Left hindlimb (tissue), 1 donor: ENCODE data around the gene GFPT1.

ENCODE experiments used
- DNase-seq: peaks from one replicate; pipeline ENCODE4 v3.0.0-alpha.2; 2018

GFPT1 gene

DNA sequence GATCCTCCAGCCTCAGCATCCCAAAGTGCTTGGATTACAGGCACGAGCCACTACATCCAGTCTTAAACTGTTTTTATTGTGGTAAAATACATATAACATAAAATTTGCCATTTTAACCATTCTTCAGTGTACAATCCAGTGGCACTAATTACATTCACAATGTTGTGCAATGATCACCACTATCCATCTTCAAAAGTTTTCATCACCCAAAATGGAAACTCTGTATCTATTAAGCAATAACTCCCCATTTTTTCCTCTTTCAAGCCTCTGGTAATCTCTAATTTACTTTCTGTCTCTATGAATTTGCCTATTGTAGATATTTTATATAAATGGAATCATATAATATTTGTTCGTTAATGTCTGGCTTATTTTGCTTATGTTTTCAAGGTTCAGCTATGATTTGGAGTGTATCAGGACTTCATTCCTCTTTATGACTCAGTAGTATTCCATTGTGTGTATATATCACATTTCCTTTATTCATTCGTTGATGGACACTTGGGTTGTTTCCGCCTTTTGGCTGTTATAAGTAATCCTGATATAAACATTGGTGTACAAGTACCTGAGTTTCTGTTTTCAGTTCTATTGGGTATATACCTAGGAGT is 71.8 kb downstream of the GFPT1 start:
- no peak for DNase-seq

- DNase-seq: no peak
These were observed 76.0 kb downstream of the GFPT1 start for GRCh38 chr2:69311024-69311416.

DNA sequence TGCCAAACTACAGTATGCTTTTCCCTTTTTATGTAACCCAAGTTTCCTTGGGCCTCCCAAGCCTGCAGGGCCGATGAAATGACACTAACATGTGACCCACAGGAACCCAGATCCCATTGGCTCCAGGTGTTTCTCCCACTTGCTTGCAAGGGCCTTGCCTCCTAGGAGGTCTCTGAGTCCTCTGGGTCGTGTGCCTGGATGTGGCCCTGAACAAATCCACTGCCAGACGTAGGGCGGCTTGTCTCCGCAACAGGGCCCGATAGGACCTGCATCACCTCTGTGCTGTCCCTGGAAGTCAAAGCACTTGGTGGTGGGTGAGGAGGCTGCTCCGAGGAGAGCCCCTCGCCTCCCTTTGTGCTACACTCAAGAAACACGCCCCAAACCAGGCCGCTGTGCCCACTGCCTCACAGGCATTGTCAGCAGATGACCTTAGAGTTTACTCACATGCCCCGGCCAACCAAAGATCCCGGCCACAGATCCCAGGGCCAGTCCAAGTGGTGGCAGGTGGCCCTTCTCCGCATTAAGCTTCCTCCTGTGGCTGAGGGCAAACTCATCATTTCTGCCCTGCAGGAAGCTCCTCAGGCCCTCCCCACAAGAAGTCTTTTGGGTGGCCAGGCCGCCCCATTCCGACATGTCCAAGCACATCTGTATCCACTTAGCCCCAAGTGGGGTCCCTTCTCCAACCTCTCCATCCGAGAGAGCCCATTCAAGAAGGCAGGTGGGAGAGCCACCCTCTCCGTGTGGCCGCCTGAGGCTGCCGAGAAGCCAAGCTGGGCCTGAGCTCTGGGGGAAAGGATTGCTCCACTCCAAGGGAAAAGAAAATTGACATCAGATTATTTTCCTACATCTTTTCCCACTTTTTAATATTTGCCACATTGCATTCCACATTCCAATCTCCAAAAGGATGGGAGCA is 76.7 kb downstream of the GFPT1 start:
- DNase-seq: no peak

- DNase-seq: peak; percentile 79
These were observed 77.5 kb downstream of the GFPT1 start for GRCh38 chr2:69309351-69310110.

DNA sequence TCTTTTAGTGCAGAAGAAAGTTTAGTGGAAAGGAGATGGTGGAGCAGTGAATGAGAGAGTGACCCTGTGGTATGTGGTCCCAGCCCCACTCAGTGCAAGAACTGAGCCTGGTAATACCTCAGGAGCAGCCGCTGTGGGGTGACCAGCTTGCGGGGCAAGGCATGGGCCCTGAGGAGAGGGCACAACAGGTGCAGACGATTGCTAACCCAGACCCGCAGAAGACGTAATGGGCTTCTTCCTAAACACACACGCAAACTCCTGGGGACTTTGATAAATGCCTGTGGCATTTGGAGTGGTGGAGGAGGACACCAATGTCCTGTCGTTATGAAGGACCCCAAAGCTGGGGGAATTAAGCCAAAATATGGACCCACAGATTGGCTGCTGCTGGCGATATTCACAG is 78.7 kb downstream of the GFPT1 start:
- DNase-seq: no peak

DNA sequence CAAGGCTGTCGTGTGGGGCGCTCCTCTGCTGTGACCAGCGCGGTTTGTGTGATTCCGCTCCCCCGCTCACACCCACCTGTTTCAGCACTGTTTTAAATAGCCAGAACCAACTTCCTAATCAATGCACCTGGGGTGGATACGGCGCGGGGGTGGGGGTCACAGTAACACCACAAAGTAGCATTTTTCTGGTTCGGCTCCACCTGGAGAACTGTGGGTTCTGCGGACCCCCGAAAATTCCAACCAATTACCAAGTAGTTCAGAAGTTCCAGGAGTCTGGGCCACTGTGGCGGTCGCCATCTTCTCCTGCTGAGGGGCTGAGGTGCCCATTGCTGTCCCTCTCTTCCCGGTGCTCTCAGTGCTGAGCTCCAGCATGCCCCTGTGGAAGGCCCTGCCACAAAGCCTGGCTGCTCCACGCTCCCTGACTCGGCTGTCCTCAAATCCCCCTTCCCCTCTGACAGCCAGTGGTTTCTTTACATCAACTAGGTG is 79.4 kb downstream of the GFPT1 start:
- DNase-seq: no peak

- DNase-seq: peak; percentile 92
These were observed 80.0 kb downstream of the GFPT1 start for GRCh38 chr2:69306822-69307578.

- peak; percentile 83 for DNase-seq
These were observed 80.6 kb downstream of the GFPT1 start for GRCh38 chr2:69306393-69306821.

- DNase-seq: no peak
These were observed 81.2 kb downstream of the GFPT1 start for GRCh38 chr2:69305712-69306392.

GRCh38 chr2:69305166-69305565 is 81.9 kb downstream of the GFPT1 start:
- no peak for DNase-seq

- DNase-seq: no peak
These were observed 82.4 kb downstream of the GFPT1 start for GRCh38 chr2:69304656-69305055.

DNA sequence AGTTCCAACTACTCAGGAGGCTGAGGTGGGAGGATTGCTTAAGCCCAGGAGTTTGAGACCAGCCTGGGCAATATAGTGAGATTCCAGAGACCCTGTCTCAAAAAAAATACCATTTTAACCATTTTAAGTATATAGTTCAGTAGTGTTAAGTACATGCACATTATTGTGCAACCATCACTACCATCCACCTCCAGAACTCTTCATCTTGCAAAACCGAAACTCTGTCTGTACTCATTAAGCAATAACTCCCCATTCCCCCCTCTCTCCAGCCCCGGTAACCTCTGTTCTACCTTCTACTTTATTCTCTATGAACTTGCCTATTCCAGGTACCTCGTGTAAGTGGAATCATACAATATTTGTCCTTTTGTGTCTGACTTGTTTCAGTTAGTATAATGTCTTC is 86.4 kb downstream of the GFPT1 start:
- no peak for DNase-seq

DNA sequence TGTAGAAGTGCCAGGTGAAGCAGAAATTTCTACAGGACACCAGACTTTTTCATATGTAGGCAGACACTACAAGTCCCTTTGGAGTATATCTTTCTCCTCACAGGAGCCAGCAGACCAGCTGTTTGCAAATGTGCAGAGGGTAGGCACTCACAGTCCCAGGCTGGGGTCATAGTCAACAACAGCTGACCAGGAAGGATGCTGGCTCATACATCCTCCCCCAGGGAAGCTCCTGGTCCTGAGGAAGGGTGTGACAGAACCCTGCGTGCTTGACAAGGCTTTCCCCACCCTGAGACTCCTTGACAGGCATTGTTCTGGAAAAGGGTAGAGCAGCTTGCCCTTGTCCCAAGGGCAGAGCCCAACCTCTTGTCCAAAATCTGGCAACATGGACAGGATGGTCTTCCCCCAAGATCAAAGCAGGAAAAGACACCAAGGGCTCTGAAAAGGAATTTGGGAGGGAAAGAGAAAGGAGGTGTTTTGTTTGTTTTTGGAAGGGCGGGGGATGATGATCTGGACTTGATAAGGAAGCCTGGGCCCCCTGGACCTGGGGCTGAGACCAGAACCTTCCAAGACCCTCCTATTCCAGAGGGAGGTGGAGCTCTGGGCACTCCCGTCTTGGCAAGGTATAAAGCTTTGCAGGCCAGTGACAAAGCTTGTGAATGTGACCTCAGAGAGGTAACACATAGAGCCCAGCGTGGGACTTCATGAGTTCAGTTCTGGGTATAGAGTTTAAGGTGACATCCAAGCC is 87.1 kb downstream of the GFPT1 start:
- DNase-seq: no peak

DNA sequence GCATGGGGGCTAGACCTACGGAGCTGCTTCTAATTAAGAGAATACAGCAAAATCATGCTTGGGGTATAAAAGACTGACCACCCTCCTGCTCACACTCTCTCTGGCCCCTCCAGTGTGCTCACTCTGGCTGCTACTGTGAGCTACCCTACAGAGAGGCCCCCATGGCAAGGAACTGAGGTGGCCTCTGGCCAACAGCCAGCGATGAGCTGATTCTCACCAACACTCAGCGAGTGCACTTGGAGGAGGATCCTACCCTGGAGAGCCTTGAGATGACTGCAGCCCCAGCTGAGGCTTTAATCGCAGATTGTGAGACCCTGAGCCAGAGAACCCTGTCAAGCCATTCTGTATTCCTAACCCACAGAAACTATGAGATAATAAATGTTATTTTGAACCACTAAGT is 88.2 kb downstream of the GFPT1 start:
- no peak for DNase-seq

DNA sequence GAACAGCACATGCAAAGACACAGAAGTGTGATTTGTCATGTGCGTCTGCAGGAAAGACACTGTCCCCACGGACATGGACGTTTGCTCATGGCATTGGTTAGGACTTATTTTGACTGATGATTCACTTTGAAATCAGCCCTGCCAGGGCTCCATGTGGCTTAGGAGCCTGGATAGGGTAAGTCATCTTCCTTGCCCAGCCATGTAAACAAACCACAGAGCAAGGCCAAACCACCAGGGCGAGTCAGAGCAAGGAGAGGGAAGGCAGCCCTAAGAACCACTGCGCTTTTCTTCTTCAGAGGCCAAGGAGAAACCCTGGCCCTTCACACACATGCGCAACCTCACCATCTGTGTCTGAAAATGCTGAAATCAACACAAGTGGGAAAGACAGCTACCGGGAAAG is 88.8 kb downstream of the GFPT1 start:
- no peak for DNase-seq

DNA sequence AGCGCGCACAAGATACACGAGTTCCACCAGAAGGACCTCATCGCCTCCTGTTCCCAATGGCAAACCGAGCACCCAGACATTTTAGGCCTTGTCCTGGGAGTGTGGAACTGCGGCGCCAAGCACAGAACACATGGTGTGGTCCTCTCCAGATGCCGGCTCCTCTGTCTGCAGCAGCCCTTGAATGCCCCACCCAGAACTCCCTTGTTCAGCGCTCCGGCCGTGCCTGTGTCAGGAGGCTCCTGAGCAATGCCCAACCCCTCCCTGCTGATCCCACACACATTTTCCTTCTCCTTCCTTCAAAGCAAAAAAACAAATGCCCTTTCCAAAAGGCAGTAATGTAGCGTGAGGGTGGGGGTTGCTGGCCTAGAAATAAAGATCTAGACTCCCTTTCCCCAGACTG is 89.8 kb downstream of the GFPT1 start:
- DNase-seq: no peak

- no peak for DNase-seq
These were observed 90.6 kb downstream of the GFPT1 start for GRCh38 chr2:69296421-69296820.

DNA sequence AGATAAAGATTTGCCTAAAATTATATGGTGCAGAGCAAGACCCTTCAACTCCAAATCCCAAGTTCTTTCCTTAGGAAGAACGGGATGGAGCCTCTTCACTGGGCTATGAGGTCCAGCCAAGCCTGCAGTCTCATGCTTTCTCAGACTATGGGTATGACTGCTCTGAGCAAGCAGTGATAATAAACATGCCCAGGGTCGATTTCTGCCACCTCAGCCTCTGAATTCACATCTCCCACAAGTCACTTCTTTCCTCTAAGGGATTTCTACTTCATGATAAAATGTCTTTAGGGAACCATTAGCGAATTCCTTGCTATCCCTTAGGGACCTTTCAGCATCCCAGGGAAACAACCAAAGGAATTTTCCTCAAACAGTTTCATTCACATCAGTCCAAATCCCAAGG is 94.8 kb downstream of the GFPT1 start:
- no peak for DNase-seq

DNA sequence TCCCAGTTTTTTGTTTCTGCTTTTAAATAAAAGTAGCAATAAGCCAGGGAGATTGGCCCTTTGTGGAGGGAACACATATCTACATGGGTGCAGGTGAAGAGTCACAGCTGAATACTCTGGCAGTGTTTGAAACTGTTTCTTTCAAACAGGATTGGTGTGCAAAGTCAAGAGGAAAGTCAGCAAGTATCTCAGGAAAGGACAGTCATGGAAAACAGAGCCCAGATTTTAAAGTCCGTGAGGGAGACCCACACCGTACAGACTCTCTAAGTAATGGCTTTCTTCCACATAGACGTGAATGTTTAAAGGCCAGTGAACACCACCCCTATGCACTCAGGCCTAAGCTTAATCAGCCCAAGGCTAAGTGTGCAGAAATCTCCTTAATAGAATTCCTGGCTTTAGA is 95.3 kb downstream of the GFPT1 start:
- no peak for DNase-seq

DNA sequence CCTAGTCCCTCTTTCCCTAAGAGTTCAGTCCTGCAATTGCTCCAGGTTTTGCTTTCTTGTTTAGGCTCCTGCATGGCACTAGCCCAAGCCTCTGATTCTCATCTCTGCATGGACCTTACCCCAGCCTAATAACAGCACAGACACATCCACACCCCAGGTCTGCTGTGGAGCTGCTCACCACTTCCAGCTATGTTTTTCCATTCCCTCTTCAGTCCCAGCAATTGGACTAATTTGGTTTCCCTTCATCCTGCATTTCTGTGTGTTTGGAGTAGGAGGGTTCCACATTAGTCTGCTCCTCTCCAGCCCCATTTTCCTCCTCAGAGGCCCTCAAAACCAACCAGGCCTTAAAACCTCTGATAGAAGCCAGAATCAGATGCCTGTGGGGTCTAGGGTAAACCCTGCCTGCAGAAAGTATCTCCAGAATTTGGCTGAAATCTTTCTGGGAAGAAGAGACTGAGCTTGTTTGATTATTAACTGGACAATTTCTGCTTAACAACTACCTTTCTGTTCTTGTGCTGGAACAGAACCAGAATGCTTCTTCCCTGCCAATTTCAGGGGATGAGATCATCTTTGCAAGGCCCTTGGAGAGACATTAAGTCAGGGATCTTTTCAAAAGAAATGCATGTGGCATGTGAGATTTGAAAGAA is 95.9 kb downstream of the GFPT1 start:
- DNase-seq: peak; percentile 62

- DNase-seq: no peak
These were observed 98.6 kb downstream of the GFPT1 start for GRCh38 chr2:69288429-69288828.
